Measurements from ENCODE around the gene RALGAPB.

DNA sequence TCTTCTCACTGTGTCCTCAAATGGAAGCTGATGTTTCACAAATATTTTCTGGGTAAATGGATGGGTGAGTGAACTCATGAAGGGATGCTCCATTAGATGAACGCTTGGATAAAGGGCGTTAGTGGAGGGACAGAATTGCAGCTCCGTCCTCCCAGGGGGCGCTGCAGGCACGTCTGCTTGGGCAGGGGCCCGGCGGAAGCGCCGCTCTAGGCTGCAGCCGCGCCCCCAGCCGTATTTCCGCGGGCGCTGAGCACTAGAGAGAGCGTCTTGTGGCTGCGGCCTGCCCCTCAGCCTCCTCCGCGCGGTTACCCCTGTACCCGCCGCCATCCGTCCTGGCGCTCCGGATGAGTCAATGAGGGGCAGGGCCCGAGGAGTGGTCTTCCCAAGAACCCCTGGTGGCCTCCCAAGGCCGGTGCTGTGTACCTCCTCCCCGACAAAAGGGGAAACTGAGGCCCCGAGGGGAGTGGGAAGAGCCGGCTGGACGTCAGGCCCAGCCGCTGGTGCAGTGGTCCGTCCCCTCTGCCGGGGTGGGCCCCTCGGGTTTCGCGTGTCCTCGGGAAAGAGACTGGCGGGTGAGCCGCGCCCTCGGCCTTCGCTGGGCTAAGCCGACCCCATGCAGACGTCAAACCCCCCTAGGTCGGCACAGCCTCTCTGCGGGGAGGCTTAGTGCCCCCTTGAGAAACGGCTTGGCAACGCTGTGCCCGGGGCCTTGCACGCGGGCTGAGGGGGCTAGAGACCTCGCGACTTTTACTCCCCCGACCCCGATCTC is 26.0 kb upstream of the RALGAPB start:
- TF ChIP-seq, protein P1, sequence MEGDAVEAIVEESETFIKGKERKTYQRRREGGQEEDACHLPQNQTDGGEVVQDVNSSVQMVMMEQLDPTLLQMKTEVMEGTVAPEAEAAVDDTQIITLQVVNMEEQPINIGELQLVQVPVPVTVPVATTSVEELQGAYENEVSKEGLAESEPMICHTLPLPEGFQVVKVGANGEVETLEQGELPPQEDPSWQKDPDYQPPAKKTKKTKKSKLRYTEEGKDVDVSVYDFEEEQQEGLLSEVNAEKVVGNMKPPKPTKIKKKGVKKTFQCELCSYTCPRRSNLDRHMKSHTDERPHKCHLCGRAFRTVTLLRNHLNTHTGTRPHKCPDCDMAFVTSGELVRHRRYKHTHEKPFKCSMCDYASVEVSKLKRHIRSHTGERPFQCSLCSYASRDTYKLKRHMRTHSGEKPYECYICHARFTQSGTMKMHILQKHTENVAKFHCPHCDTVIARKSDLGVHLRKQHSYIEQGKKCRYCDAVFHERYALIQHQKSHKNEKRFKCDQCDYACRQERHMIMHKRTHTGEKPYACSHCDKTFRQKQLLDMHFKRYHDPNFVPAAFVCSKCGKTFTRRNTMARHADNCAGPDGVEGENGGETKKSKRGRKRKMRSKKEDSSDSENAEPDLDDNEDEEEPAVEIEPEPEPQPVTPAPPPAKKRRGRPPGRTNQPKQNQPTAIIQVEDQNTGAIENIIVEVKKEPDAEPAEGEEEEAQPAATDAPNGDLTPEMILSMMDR (IDR thresholded peaks at IDR 0.05; ENCODE audit: borderline replicate concordance, extremely low read depth, low read length, poor library complexity, severe bottlenecking): peak; percentile 92
- TF ChIP-seq EZH2 (IDR thresholded peaks at IDR 0.05; ENCODE audit: borderline replicate concordance, low read depth, low read length, severe bottlenecking): no peak

All from DND-41 (cell line).